IMR-90 (cell line): ENCODE measurements around the gene GLRX3.

ENCODE experiments used
- CHD1 ChIP-seq: IDR thresholded peaks from 2 replicates; pipeline ENCODE4 v1.6.1; 2012; ENCODE audit warnings: low read depth, low read length, improper control_type of control experiment
- CTCF ChIP-seq: conservative IDR thresholded peaks from 2 replicates; pipeline ENCODE4 v1.5.1; 2012; ENCODE audit warnings: mild to moderate bottlenecking, low read depth, low read length, improper control_type of control experiment
- ELK1 ChIP-seq: fragments of 150-350 bp; IDR thresholded peaks from 2 replicates; pipeline ENCODE4 v1.6.1; 2016; ENCODE audit warnings: low read depth, mild to moderate bottlenecking, low read length, moderate library complexity, borderline replicate concordance
- POLR2A ChIP-seq: IDR thresholded peaks from 2 replicates; pipeline ENCODE4 v1.6.1; 2012; ENCODE audit warnings: mild to moderate bottlenecking, low read depth, low read length
- RAD21 ChIP-seq: IDR thresholded peaks from 2 replicates; pipeline ENCODE4 v1.6.1; 2012; ENCODE audit warnings: low read length, improper control_type of control experiment
- RFX5 ChIP-seq: IDR thresholded peaks from 2 replicates; pipeline ENCODE4 v1.8.0; 2012; ENCODE audit warnings: low read depth, mild to moderate bottlenecking, low read length, moderate library complexity
- SMC3 ChIP-seq: fragments of 150-350 bp; IDR thresholded peaks from 2 replicates; pipeline ENCODE4 v1.6.1; 2016; ENCODE audit warnings: low read depth, mild to moderate bottlenecking, antibody characterized with exemption, low read length, moderate library complexity

DNA sequence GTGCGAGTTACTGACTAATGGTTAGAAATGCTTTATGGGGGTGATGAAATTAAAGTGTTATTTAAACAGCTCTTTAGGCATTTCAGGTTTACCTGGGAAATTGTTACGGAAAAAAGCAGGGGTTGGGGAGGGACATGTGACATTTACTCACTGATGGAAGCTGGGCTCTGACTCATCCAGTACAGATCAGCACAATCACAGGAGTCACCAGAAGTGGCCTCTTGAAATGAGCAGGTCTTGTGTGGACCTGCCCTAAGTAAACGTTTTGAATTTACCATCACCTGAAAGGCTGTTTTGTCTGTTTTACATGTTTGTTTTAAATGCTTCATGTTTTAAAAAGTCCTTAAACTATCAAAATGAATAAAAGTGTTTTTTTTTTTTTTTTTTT lies 2.3 kb downstream of the GLRX3 start:
- no peak for TF ChIP-seq POLR2A
- no peak for TF ChIP-seq CTCF
- TF ChIP-seq ELK1 = no peak
- TF ChIP-seq RAD21 = no peak
- no peak for TF ChIP-seq CHD1
- no peak for TF ChIP-seq RFX5
- TF ChIP-seq SMC3 = no peak
